Fibroblast of skin of abdomen (primary cell): Measurements from ENCODE around the gene USP43. TPM values are rescaled to one million over a fixed set of nuclear protein-coding genes. Genes with fewer than 3 reads are reported as not detected.
"Not testable (repeated sequence)": the region's sequence is repeated elsewhere in the genome, so short reads cannot be mapped to it uniquely, and the experiment has no call there.

Experiments
- DNase-seq: peaks from one replicate; pipeline ENCODE4 v3.0.0-alpha.2; 2013
- polyA plus RNA-seq, 2 experiments: library from polyadenylated mRNA; unstranded; fragments of 120-200 nt; gene quantifications; one replicate each; pipeline ENCODE4 v1.2.1, GENCODE V29; 2013; ENCODE audit not compliant: insufficient read length in 2 of 2

Gene USP43
- 0.78 TPM for polyA plus RNA-seq (2013, experiment 1 of 2; ENCODE audit: insufficient read length)
- 0.69 TPM for polyA plus RNA-seq (2013, experiment 2 of 2; ENCODE audit: insufficient read length)

- peak; percentile 13 for DNase-seq
Measured at GRCh38 chr17:9644910-9645751, at the start of gene USP43. Gene USP43, plus strand, starts transcription at chr17:9645517. Its CDS starts 116 bp downstream, at chr17:9645633.

DNA sequence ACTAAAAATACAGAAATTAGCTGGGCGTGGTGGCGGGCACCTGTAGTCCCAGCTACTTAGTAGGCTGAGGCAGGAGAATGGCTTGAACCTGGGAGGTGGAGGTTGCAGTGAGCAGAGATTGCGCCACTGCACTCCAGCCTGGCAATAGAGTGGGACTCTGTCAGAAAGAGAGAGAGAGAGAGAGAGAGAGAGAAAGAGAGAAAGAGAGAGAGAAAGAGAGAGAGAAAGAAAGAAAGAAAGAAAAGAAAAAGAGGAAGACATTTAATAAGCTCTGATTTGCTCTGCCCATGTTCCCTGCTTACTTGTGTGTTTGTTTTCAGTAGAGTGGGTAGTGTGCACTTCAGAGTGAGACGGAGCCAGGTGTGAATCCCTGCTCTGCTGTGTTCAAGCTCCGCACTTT, 47.7 kb upstream of the USP43 start:
- not testable (repeated sequence) for DNase-seq

GRCh38 chr17:9598661-9599060, 46.7 kb upstream of the USP43 start:
- no peak for DNase-seq

DNA sequence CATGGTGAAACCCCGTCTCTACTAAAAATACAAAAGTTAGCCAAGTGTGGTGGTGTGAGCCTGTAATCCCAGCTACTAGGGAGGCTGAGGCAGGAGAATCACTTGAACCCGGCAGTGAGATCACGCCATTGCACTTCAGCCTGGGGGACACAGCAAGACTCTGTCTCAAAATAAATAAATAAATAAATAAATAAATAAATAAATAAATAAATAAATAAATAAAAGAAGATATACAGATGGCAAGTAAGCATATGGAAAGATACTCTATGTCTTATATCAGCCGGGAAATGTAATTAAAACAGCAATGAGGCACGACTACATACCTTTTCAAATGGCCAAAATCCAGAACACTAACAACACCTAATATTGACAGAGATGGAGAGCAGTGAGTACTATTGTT, 40.7 kb upstream of the USP43 start:
- not testable (repeated sequence) for DNase-seq

DNA sequence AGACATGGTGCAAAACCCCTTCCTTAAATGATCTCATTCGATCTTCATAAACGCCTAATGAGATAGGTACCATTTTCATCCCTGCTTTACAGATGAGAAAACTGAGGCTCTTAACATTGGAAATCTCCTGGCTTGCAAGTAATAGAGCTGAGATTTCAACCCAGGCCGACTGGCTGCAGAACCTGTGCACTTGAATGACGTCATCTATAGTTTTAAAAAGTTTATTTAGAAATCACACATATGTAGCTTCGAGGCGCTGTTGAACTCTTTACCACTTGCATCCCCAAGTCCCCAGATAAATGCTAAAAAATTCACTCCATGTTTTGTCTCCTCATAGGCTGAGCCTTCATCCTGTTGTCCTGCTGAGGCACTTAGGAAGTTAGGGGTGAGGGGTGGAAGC, 38.9 kb upstream of the USP43 start:
- no peak for DNase-seq

DNA sequence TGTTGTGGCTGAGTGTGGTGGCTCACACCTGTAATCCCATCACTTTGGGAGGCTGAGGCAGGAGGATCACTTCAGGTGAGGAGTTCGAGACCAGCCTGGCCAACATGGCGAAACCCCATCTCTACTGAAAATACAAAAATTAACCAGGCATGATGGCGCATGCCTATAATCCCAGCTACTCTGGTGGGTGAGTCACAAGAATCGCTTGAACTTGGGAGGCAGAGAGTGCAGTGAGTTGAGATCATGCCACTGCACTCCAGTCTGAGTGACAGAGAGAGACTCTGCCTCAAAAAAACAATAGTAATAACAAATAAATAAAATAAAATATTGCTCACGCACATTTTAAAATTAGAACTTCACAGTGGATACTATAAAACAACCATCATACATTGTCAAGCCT, 38.3 kb upstream of the USP43 start:
- DNase-seq: not testable (repeated sequence)

DNA sequence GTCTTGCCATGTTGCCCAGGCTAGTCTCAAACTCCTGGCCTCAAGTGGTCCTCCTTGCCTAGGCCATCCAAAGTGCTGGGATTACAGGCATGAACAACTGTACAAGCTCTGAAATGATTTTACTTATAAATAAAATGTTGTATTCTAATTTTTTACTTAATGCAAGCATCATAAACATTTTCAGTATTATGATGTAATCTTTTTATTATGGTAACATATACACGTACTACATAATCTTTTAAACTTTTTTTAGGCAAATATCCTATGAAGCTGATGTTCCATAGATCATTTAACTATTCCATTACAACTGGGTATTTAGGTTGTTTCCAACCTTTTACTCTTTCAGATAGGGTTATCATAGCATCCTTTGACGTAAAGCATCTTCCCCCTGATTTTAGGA, 33.8 kb upstream of the USP43 start:
- DNase-seq: no peak

GRCh38 chr17:9612006-9612405, 33.3 kb upstream of the USP43 start:
- DNase-seq: no peak

DNA sequence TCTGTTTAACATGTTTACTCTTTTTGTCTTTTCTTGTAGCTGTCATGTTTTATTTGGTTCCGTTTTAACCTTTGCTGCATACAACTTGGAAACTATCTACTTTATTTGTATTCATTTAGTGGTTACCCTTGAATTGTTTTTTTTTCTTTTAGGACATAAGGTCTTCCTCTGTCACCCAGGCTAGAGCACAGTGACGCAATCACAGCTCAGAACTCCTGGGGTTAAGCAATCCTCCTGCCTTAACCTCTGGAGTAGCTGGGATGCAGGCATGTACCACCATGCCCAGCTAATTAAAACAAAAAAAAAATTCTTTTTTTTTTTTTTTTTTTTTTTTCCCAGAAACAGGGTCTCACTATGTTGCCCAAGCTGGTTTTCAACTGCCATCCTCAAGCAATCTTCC, 29.8 kb upstream of the USP43 start:
- no peak for DNase-seq

- no peak for DNase-seq
Measured at GRCh38 chr17:9622961-9623360, 22.4 kb upstream of the USP43 start.

DNA sequence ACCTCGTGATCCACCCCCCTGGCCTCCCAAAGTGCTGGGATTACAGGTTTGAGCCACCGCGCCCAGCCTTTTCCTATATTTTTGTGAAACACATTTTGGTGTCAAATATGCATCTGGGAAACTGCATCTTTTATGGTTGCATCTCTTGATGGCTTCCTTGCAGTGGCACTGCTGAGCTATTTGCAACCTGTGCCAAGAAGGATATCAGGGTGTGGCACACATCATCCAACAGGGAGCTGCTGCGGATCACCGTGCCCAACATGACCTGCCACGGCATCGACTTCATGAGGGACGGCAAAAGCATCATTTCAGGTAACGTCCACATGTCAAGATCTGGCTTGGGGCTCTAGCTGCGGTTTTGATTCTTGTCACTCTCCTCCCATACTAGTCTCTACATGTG, 16.8 kb upstream of the USP43 start:
- no peak for DNase-seq

GRCh38 chr17:9632741-9633140, 12.6 kb upstream of the USP43 start:
- DNase-seq: no peak

DNA sequence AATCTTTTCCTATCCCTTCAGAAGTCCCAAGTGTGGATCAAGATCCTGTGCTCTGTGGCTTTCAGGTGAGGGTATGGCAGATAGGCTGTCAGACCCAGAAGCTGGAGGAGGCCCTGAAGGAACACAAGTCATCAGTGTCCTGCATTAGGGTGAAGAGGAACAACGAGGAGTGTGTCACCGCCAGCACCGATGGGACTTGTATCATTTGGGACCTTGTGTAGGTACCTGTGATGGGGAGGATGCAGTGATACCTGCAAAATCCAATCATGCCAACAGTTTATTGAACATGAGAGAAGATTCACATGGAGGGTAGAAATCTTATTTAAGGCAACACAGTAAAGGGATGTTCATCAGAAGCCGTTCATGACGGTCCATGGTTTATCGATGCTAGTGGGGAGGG, 10.0 kb upstream of the USP43 start:
- no peak for DNase-seq

GRCh38 chr17:9636501-9636900, 8.8 kb upstream of the USP43 start:
- DNase-seq: no peak

DNA sequence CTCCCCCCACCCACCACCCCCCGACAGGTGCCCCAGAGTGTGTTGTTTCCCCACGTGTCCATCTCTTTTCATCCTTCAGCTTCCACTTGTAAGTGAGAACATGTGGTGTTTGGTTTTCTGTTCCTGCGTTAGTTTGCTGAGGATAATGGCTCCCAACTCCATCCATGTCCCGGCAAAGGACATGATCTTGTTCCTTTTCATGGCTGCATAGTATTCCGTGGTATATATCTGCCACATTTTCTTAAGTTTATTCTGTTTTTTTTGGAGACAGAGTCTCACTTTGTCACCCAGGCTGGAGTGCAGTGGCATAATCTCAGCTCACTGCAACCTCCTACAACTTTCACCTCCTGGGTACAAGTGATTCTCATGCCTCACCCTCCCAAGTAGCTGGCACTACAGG, 4.9 kb upstream of the USP43 start:
- not testable (repeated sequence) for DNase-seq

DNA sequence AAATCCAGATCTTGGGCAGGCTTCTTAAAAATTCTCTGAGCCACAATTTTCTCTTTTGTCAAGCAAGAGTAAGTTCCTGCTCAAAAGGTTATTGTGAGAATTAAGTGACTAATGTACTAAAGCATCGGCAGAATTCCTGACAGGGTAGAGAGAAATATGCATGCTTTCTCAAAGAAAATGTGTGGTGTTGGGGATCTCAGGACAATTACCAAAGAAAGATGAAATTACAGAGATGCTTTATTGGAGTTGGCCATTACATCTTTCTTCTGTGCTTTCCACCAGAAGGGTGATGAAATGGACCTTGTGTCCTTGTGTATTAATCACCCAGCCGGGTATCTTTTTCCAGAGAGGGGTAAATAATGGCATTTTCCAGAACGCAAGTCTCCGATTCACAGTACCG, 1.7 kb upstream of the USP43 start:
- peak; percentile 28 for DNase-seq

DNA sequence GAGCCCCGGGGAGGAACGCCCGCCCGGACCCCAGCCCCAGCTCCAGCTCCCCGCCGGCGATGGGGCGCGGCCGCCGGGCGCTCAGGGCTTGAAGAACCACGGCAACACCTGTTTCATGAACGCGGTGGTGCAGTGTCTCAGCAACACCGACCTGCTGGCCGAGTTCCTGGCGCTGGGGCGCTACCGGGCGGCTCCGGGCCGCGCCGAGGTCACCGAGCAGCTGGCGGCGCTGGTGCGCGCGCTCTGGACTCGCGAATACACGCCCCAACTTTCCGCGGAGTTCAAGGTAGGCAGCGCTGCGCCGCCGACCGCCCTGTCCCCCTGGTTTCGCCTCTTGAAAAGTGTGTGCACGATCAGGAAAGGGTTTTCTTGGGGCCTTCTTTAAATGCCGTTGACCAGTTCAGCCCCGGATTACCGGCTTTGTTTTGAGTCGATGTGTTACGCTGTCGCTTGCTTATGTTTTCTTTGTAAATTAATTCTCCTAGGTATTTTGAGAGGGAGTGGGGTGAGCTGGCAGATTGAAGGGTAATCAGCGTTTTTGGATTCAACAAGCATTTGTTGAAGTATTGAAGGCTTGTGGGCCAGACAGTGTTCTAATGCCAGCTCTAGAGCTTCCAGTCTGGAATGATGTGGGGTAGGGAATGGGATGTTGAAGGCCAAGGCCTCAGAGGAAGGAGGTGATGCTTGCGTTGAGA, 681 bp downstream of the USP43 start:
- no peak for DNase-seq

- no peak for DNase-seq
Measured at GRCh38 chr17:9646546-9646885, 1.2 kb downstream of the USP43 start.

GRCh38 chr17:9647014-9647413, 1.7 kb downstream of the USP43 start:
- DNase-seq: no peak

GRCh38 chr17:9648521-9649110, 3.3 kb downstream of the USP43 start:
- peak; percentile 25 for DNase-seq

DNA sequence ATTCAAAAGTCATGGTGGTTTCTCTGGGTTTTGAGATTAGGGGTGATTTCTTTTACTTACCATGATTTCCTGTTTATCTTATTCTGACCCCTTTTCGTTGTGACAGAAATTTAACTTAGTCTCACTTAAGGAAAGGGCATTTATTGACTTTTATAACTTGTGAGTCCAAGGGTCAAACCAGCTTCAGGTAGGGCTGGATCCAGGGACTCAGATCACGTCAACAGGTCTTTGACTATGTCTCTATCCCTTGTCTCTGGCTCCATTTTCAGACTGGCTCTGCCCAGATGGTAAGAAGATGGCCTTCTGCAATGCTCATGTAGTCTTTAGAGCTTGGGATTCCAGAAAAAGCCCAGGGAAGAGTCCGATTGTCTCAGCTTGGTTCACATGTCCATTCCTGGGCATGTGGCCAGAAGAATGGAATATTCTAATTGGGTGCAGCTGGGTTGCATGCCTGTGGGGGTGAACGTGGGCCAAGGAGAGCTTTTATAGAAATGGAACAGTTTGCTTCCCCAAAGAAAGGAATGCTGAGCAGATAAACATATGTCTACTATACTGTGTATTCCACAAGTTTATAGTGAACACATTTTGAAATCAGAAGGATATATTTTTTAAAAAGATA, 13.4 kb downstream of the USP43 start:
- peak; percentile 96 for DNase-seq

- DNase-seq: no peak
Measured at GRCh38 chr17:9661027-9661426, 15.7 kb downstream of the USP43 start.

- DNase-seq: not testable (repeated sequence)
Measured at GRCh38 chr17:9663511-9663910, 18.2 kb downstream of the USP43 start.
